ENCODE results near the gene TK2.

Gene TK2

DNA sequence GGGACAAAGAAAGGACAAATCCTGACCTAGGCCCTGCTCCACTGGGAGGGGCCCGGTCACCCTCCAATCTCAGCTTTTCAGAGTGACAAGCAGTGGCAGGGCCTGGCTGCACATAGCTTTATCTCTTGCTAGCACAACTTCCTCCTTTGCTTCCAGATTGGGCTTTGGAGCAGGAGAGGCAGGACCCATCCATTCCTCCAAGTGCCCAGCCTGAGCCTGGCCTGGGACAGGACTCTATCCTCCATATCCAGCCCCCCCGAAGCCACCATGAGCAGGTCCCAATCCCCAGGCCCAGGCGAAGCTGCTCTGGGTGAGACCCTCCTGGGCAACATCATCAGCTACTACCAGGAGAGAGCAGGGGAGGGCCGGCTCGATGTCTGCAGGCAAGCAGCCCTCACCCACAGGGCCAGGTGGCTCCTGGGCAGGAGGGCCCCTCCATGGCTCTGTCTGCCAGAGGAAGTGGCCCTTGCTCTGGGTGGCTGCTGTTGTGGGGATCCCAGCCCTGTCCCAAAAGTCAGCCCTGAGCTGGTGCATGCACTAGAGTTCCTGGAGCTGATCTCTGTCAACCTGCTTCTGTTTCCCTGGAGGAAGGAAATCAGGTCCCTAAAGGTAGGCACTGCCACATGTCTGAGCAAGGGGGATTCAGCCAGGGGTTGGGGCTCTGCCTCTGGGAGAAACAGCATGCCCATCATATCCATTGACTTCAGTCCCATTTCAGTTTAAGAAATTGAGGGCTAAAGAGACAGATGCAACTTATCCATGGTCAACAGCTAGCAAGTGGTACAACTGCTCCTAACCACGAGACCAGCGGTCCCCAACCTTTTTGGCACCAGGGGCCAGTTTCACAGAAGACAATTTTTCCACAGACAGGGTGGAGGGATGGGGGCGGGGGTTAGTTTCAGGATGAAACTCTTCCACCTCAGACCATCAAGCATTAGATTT, 58.9 kb downstream of the TK2 start:
- TF ChIP-seq, protein P1, sequence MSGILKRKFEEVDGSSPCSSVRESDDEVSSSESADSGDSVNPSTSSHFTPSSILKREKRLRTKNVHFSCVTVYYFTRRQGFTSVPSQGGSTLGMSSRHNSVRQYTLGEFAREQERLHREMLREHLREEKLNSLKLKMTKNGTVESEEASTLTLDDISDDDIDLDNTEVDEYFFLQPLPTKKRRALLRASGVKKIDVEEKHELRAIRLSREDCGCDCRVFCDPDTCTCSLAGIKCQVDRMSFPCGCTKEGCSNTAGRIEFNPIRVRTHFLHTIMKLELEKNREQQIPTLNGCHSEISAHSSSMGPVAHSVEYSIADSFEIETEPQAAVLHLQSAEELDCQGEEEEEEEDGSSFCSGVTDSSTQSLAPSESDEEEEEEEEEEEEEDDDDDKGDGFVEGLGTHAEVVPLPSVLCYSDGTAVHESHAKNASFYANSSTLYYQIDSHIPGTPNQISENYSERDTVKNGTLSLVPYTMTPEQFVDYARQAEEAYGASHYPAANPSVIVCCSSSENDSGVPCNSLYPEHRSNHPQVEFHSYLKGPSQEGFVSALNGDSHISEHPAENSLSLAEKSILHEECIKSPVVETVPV (CRISPR knock-in tag; IDR thresholded peaks at IDR 0.05), result no peak
- TF ChIP-seq CSDC2 (CRISPR knock-in tag; IDR thresholded peaks at IDR 0.05) (no peak), ISL1 (CRISPR knock-in tag; IDR thresholded peaks at IDR 0.05) (no peak), ZNF70 (CRISPR knock-in tag; IDR thresholded peaks at IDR 0.05) (no peak), ZFP30 (CRISPR knock-in tag; IDR thresholded peaks at IDR 0.05) (no peak), ZC3H10 (CRISPR knock-in tag; IDR thresholded peaks at IDR 0.05) (no peak), SNAI2 (CRISPR knock-in tag; IDR thresholded peaks at IDR 0.05) (no peak), PPARA (CRISPR knock-in tag; IDR thresholded peaks at IDR 0.05; ENCODE audit: borderline replicate concordance) (no peak), TSHZ2 (CRISPR knock-in tag; IDR thresholded peaks at IDR 0.05) (no peak), ZNF8 (CRISPR knock-in tag; IDR thresholded peaks at IDR 0.05) (no peak), ARNTL (CRISPR knock-in tag; IDR thresholded peaks at IDR 0.05; ENCODE audit: borderline replicate concordance, low read depth) (no peak), RARB (CRISPR knock-in tag; IDR thresholded peaks at IDR 0.05) (no peak), GLIS3 (CRISPR knock-in tag; IDR thresholded peaks at IDR 0.05) (no peak), POU6F1 (CRISPR knock-in tag; IDR thresholded peaks at IDR 0.05; ENCODE audit: borderline replicate concordance, low read depth) (no peak)
- TF ChIP-seq, protein P2, sequence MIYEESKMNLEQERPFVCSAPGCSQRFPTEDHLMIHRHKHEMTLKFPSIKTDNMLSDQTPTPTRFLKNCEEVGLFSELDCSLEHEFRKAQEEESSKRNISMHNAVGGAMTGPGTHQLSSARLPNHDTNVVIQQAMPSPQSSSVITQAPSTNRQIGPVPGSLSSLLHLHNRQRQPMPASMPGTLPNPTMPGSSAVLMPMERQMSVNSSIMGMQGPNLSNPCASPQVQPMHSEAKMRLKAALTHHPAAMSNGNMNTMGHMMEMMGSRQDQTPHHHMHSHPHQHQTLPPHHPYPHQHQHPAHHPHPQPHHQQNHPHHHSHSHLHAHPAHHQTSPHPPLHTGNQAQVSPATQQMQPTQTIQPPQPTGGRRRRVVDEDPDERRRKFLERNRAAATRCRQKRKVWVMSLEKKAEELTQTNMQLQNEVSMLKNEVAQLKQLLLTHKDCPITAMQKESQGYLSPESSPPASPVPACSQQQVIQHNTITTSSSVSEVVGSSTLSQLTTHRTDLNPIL (CRISPR knock-in tag; IDR thresholded peaks at IDR 0.05; ENCODE audit: low read depth), result no peak
- no peak for ATAC-seq

- ATAC-seq, result no peak
- TF ChIP-seq ZC3H10 (CRISPR knock-in tag; IDR thresholded peaks at IDR 0.05), result no peak
Measured at GRCh38 chr16:66489818-66490217, 60.1 kb downstream of the TK2 start.

GRCh38 chr16:66489385-66489784, 60.5 kb downstream of the TK2 start:
- TF ChIP-seq ZC3H10 (CRISPR knock-in tag; IDR thresholded peaks at IDR 0.05) (no peak), TSHZ2 (CRISPR knock-in tag; IDR thresholded peaks at IDR 0.05) (no peak), ZNF70 (CRISPR knock-in tag; IDR thresholded peaks at IDR 0.05) (no peak), BACH2 (CRISPR knock-in tag; IDR thresholded peaks at IDR 0.05; ENCODE audit: borderline replicate concordance) (no peak), ARNTL (CRISPR knock-in tag; IDR thresholded peaks at IDR 0.05; ENCODE audit: borderline replicate concordance, low read depth) (no peak), POU6F1 (CRISPR knock-in tag; IDR thresholded peaks at IDR 0.05; ENCODE audit: borderline replicate concordance, low read depth) (no peak), ISL1 (CRISPR knock-in tag; IDR thresholded peaks at IDR 0.05) (no peak), ZFP30 (CRISPR knock-in tag; IDR thresholded peaks at IDR 0.05) (no peak), CSDC2 (CRISPR knock-in tag; IDR thresholded peaks at IDR 0.05) (no peak), ESRRG (CRISPR knock-in tag; IDR thresholded peaks at IDR 0.05) (no peak), SNAI2 (CRISPR knock-in tag; IDR thresholded peaks at IDR 0.05) (no peak), TOX (CRISPR knock-in tag; IDR thresholded peaks at IDR 0.05; ENCODE audit: borderline replicate concordance) (no peak), GLIS3 (CRISPR knock-in tag; IDR thresholded peaks at IDR 0.05) (no peak)
- TF ChIP-seq, protein P3, sequence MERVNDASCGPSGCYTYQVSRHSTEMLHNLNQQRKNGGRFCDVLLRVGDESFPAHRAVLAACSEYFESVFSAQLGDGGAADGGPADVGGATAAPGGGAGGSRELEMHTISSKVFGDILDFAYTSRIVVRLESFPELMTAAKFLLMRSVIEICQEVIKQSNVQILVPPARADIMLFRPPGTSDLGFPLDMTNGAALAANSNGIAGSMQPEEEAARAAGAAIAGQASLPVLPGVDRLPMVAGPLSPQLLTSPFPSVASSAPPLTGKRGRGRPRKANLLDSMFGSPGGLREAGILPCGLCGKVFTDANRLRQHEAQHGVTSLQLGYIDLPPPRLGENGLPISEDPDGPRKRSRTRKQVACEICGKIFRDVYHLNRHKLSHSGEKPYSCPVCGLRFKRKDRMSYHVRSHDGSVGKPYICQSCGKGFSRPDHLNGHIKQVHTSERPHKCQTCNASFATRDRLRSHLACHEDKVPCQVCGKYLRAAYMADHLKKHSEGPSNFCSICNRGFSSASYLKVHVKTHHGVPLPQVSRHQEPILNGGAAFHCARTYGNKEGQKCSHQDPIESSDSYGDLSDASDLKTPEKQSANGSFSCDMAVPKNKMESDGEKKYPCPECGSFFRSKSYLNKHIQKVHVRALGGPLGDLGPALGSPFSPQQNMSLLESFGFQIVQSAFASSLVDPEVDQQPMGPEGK (CRISPR knock-in tag; IDR thresholded peaks at IDR 0.05; ENCODE audit: borderline replicate concordance), result no peak
- no peak for ATAC-seq

All from SK-N-SH treated with all-trans-retinoic acid at 6 μM for 48 hours (cell line).